SH-SY5Y (cell line): ENCODE measurements around the gene METRNL.

Experiments used
- GATA2 ChIP-seq: IDR thresholded peaks from 2 replicates; pipeline ENCODE4 v1.6.1; 2011; ENCODE audit warnings: mild to moderate bottlenecking, low read depth, low read length
- GATA3 ChIP-seq: IDR thresholded peaks from 2 replicates; pipeline ENCODE4 v1.6.1; 2011; ENCODE audit warnings: low read depth, mild to moderate bottlenecking, low read length, moderate library complexity

Gene METRNL

GRCh38 chr17:83062011-83062817 lies 17.2 kb upstream of the METRNL start:
- TF ChIP-seq GATA2 = no peak
- no peak for TF ChIP-seq GATA3

- TF ChIP-seq GATA3 = no peak
- TF ChIP-seq GATA2 = no peak
Measured at GRCh38 chr17:83062818-83063671, 16.4 kb upstream of the METRNL start.

GRCh38 chr17:83064021-83064731 lies 15.2 kb upstream of the METRNL start:
- TF ChIP-seq GATA2 = no peak
- TF ChIP-seq GATA3 = no peak

- TF ChIP-seq GATA2 (no peak), GATA3 (no peak)
Measured at GRCh38 chr17:83064732-83065659, 14.4 kb upstream of the METRNL start.

GRCh38 chr17:83065660-83066542 lies 13.5 kb upstream of the METRNL start:
- TF ChIP-seq GATA3 (no peak), GATA2 (no peak; the same call in 1 of the 2 replicates)

- TF ChIP-seq GATA3 (no peak), GATA2 (no peak)
Measured at GRCh38 chr17:83067071-83067717, 12.2 kb upstream of the METRNL start.

- TF ChIP-seq GATA2 = no peak
- TF ChIP-seq GATA3 = no peak
Measured at GRCh38 chr17:83067718-83068261, 11.6 kb upstream of the METRNL start.

GRCh38 chr17:83068641-83069570 lies 10.5 kb upstream of the METRNL start:
- TF ChIP-seq GATA2 (no peak), GATA3 (no peak)

DNA sequence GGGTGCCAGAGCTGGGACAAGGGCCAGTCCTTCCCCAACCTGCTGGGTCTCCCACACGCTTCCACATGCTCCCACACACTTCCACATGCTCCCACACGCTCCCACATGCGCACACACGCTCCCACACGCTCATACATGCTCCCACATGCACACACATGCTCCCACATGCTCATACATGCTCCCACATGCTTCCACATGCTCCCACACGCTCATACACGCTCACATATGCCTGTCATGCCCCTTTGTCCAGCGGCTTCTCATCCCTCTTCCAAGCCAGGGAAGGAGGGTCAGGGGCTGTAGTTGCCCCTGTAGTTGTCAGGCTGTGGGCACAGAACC lies 9.9 kb upstream of the METRNL start:
- TF ChIP-seq GATA2 = no peak

GRCh38 chr17:83069931-83070742 lies 9.3 kb upstream of the METRNL start:
- no peak for TF ChIP-seq GATA3
- TF ChIP-seq GATA2 = no peak
